HepG2 (cell line): Measurements from ENCODE around the gene C5AR2. TPM values are rescaled to one million over a fixed set of nuclear protein-coding genes. Genes with fewer than 3 reads are reported as not detected.

ENCODE experiments used
- ATAC-seq: fragments of 200-7000 bp; cut with Tn5 transposase; 3 replicates; pipeline ENCODE4 v1.9.1; 2020; ENCODE audit warnings: mild to moderate bottlenecking, moderate library complexity
- BruUV-seq: library from RNA; stranded (reverse); fragments of 400-500 nt; replicated peaks from 2 replicates; lab custom pipeline; 2021; lab: Mats Ljungman, UMichigan
- CTCF ChIA-PET: fragments of 300-600 bp; formaldehyde crosslinking; extraction: SDS; loops from one replicate; lab custom pipeline; 2021; ENCODE audit warnings: low total read pairs, inconsistent platforms, low intra/inter-chr PET ratio; lab: Yijun Ruan, JAX
- POLR2A ChIA-PET: fragments of 350-600 bp; sonication (Branson Sonifier 250); formaldehyde crosslinking; loops from one replicate; lab custom pipeline; 2020; ENCODE audit warnings: antibody characterized with exemption, inconsistent platforms; lab: Yijun Ruan, JAX
- DNase-seq: peaks from one replicate; pipeline ENCODE4 v3.0.0-alpha.2; 2015; ENCODE audit warnings: low spot score
- FAIRE-seq: peaks from 3 replicates; lab custom pipeline; 2011; peaks lifted over from hg19 to GRCh38; lab: Jason Lieb, UNC
- H2AFZ ChIP-seq: one replicate; pipeline ENCODE4 v1.6.1; 2011; ENCODE audit warnings: low read length, inconsistent platforms
- H3K27ac ChIP-seq: fragments of 300-600 bp; 3 replicates; pipeline ENCODE4 v1.8.0; 2011; ENCODE audit warnings: mixed run types, mild to moderate bottlenecking, mixed read lengths, low read length, inconsistent platforms; ENCODE audit not compliant: insufficient read depth; ENCODE audit errors: extremely low read length
- H3K27me3 ChIP-seq, 2 experiments: fragments of 200-600 bp in 1 of 2; 2 replicates in 1 of 2; 3 replicates in 1 of 2; pipeline versions ENCODE4 v1.6.0 to v1.8.0; 2011; ENCODE audit warnings: low read length in 2 of 2, mild to moderate bottlenecking in 2 of 2, moderate library complexity in 2 of 2, inconsistent platforms in 1 of 2; ENCODE audit not compliant: insufficient read depth in 2 of 2, control insufficient read depth in 1 of 2
- H3K36me3 ChIP-seq, 2 experiments: fragments of 200-600 bp in 1 of 2; replicated peaks in 1 of 2; 2 replicates in 1 of 2; 3 replicates in 1 of 2; pipeline versions ENCODE4 v1.5.1 to v1.8.0; 2011; ENCODE audit warnings: low read length in 2 of 2, inconsistent platforms in 1 of 2; ENCODE audit not compliant: insufficient read depth in 2 of 2, control insufficient read depth in 1 of 2
- H3K4me1 ChIP-seq: 2 replicates; pipeline ENCODE4 v1.5.1; 2012; ENCODE audit warnings: low read length, inconsistent platforms; ENCODE audit not compliant: insufficient read depth
- H3K4me2 ChIP-seq: 2 replicates; pipeline ENCODE4 v1.6.0; 2011; ENCODE audit warnings: low read depth, low read length, inconsistent platforms
- H3K4me3 ChIP-seq, 3 experiments: fragments of 200-600 bp in 1 of 3; sonication (generic), shearing (Covaris generic) in 1 of 3; replicated peaks in 1 of 3; 2 replicates each; pipeline ENCODE4 v1.5.1; 2011 to 2016; ENCODE audit warnings: low read length in 3 of 3, inconsistent platforms in 2 of 3, low read depth in 2 of 3, mild to moderate bottlenecking in 2 of 3, control low read depth in 1 of 3, mixed read lengths in 1 of 3; ENCODE audit not compliant: insufficient read depth in 1 of 3
- H3K79me2 ChIP-seq: one replicate; pipeline ENCODE4 v1.6.1; 2011; ENCODE audit warnings: low read length, inconsistent platforms; ENCODE audit not compliant: insufficient read depth
- H3K9ac ChIP-seq: 2 replicates; pipeline ENCODE4 v1.6.0; 2011; ENCODE audit warnings: mild to moderate bottlenecking, low read depth, low read length, inconsistent platforms; ENCODE audit not compliant: insufficient read depth
- H3K9me3 ChIP-seq: 2 replicates; pipeline ENCODE4 v1.5.1; 2012; ENCODE audit warnings: mild to moderate bottlenecking, low read length
- H4K20me1 ChIP-seq: 2 replicates; pipeline ENCODE4 v1.6.0; 2011; ENCODE audit warnings: inconsistent platforms, mild to moderate bottlenecking, low read length, moderate library complexity; ENCODE audit not compliant: insufficient read depth
- ATM ChIP-seq: fragments of 450-650 bp; IDR thresholded peaks from 2 replicates; pipeline ENCODE4 v1.7.1; 2017; ENCODE audit warnings: mild to moderate bottlenecking, borderline replicate concordance
- NFE2L1 ChIP-seq: sonication (generic); formaldehyde crosslinking; IDR thresholded peaks from 2 replicates; pipeline ENCODE4 v1.4.0; 2020; ENCODE audit warnings: missing genetic modification reagents, mild to moderate bottlenecking, borderline replicate concordance
- RAD51 ChIP-seq: fragments of 450-650 bp; IDR thresholded peaks from 2 replicates; pipeline ENCODE4 v1.6.1; 2016; ENCODE audit warnings: borderline replicate concordance
- RARA ChIP-seq: IDR thresholded peaks from 2 replicates; pipeline ENCODE4 v1.6.1; 2016; ENCODE audit warnings: missing genetic modification reagents, missing compliant biosample characterization
- ZBTB21 ChIP-seq: sonication (generic); formaldehyde crosslinking; IDR thresholded peaks from 2 replicates; pipeline ENCODE4 v1.4.0; 2020; ENCODE audit warnings: missing genetic modification reagents
- ZNF10 ChIP-seq: sonication (generic); formaldehyde crosslinking; IDR thresholded peaks from 2 replicates; pipeline ENCODE4 v1.4.0; 2020; ENCODE audit warnings: mild to moderate bottlenecking, low read depth, missing genetic modification reagents, borderline replicate concordance
- WGBS: methylation state at CpG from one replicate; pipeline ENCODE4 v1.1.6; 2017; ENCODE audit warnings: low lambda C conversion rate; 5-methylcytosine and 5-hydroxymethylcytosine counted together
- in situ Hi-C: cut with HindIII; loops from 2 replicates; pipeline ENCODE4 v1.10.0; 2017; ENCODE audit warnings: low pct_unique_long_range_greater_than_20kb; ENCODE audit not compliant: extremely low pct_ligation_motif_present
- intact Hi-C: fragments of 100-400 bp; cut with micrococcal nuclease; formaldehyde crosslinking; loops from one replicate; pipeline ENCODE4 v1.10.0; 2022; ENCODE audit not compliant: unreplicated experiment
- polyA plus RNA-seq, 8 experiments: library from polyadenylated mRNA; depleted of rRNA in 3 of 8; stranded (reverse) in 7 of 8; unstranded in 1 of 8; fragments of >200 nt; fragmentation: Illumina TruSeq in 4 of 8; extraction: Trizol in 4 of 8; gene quantifications; 2 replicates each; pipeline versions ENCODE4 v1.2.1 to v1.2.3, GENCODE V29; 2011 to 2016; ENCODE audit warnings: low read depth in 4 of 8, missing spikeins in 1 of 8, mixed read lengths in 1 of 8; ENCODE audit not compliant: insufficient read depth in 1 of 8
- total RNA-seq, 5 experiments: library from RNA; depleted of rRNA; stranded (reverse); fragments of >200 nt; fragmentation: Illumina TruSeq; extraction: Trizol; gene quantifications; 2 replicates each; pipeline ENCODE4 v1.2.3, GENCODE V29; 2016; ENCODE audit warnings: low read depth in 1 of 5

Gene C5AR2
- total and polyA plus RNA-seq, 2 of the 13 experiments (the other 11 are each of a cell fraction or from before 2014, with no cell fraction given), result 0.09 to 0.24 TPM

- H3K27me3 ChIP-seq, result peaks cover 3 to 7% of the 10 kb centered on the region in 2 experiments; a peak in 1 of 5 replicates
- TF ChIP-seq RARA (CRISPR knock-in tag), result no peak
- TF ChIP-seq NFE2L1, result no peak
- H3K4me2 ChIP-seq, result no peak overlapping the region
- no TSS peak for BruUV-seq
- no peaks in the 10 kb centered on the region for H3K9me3 ChIP-seq
- 0 out of 2 replicates have a peak, but pooled peaks cover 7% of the 10 kb centered on the region for H3K4me1 ChIP-seq
- POLR2A ChIA-PET, result no interaction called here
- H3K9ac ChIP-seq, result no peak overlapping the region
- FAIRE-seq (no peak), DNase-seq (no peak), ATAC-seq (no peak; the same call in 1 of the 3 replicates)
- intact Hi-C loops (no loop called here), in situ Hi-C loops (no loop called here)
- no peaks in the 10 kb centered on the region for H3K36me3 ChIP-seq
- H3K4me3 ChIP-seq, result no peak overlapping the region
- CTCF ChIA-PET, result no interaction called here
- 50% methylated on average over 12 of the region's 12 CpGs for WGBS
- H2AFZ ChIP-seq, result no peak overlapping the region
- H4K20me1 ChIP-seq, result no peaks in the 10 kb centered on the region
- H3K79me2 ChIP-seq, result no peaks in the 10 kb centered on the region
- H3K27ac ChIP-seq, result no peak overlapping the region
Measured at GRCh38 chr19:47323872-47324271, 8.1 kb upstream of the C5AR2 start.

GRCh38 chr19:47324502-47324901, 7.5 kb upstream of the C5AR2 start:
- Histone ChIP-seq H4K20me1 (no peaks in the 10 kb centered on the region), H2AFZ (no peak overlapping the region)
- no peak for ATAC-seq
- in situ Hi-C loops, result no loop called here
- TF ChIP-seq ZBTB21 (CRISPR knock-in tag) (no peak), RAD51 (0 out of 2 replicates have a peak, but pooled peaks have one; percentile 4), ATM (no peak), ZNF10 (CRISPR knock-in tag) (no peak)
- TF ChIP-seq, all 625 proteins: peak for 1
- Histone ChIP-seq H3K27me3 (peaks cover 3 to 7% of the 10 kb centered on the region in 2 experiments; a peak in 1 of 5 replicates), H3K79me2 (no peaks in the 10 kb centered on the region), H3K9ac (no peak overlapping the region), H3K4me2 (no peak overlapping the region), H3K4me1 (0 out of 2 replicates have a peak, but pooled peaks cover 8% of the 10 kb centered on the region), H3K27ac (no peak overlapping the region), H3K36me3 (no peaks in the 10 kb centered on the region), H3K4me3 (no peak overlapping the region), H3K9me3 (no peaks in the 10 kb centered on the region)
- CTCF ChIA-PET, result no interaction called here
- POLR2A ChIA-PET, result no interaction called here
- no TSS peak for BruUV-seq
- DNase-seq (no peak), FAIRE-seq (no peak)
- intact Hi-C loops, result no loop called here
- 14% methylated on average over 5 of the region's 9 CpGs for WGBS
